ENCODE data around the gene SRGAP1.

DNA sequence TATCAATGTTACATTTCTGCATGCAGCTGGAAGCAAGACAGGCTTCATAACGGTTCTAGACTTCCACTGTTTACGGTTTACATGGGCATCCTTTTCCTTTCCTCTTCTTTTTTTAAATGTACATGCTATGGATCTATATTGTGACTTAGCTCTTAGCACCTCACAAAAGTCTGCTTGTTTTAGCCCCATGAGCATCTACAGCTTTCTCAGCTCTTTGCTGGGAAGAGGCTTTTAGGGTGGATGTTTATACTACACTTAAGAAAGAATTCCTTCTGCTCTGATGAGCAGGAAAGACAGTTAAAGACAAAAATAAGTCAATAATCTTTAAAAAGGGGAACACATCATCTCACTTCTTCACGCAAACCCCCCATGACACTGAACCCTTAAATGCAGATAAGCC is 326.2 kb downstream of the SRGAP1 start:
- TF ChIP-seq, protein P1, sequence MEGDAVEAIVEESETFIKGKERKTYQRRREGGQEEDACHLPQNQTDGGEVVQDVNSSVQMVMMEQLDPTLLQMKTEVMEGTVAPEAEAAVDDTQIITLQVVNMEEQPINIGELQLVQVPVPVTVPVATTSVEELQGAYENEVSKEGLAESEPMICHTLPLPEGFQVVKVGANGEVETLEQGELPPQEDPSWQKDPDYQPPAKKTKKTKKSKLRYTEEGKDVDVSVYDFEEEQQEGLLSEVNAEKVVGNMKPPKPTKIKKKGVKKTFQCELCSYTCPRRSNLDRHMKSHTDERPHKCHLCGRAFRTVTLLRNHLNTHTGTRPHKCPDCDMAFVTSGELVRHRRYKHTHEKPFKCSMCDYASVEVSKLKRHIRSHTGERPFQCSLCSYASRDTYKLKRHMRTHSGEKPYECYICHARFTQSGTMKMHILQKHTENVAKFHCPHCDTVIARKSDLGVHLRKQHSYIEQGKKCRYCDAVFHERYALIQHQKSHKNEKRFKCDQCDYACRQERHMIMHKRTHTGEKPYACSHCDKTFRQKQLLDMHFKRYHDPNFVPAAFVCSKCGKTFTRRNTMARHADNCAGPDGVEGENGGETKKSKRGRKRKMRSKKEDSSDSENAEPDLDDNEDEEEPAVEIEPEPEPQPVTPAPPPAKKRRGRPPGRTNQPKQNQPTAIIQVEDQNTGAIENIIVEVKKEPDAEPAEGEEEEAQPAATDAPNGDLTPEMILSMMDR (IDR thresholded peaks at IDR 0.05): no peak
- no peak for TF ChIP-seq POLR2AphosphoS5 (IDR thresholded peaks at IDR 0.05; ENCODE audit: low read depth, low read length)
